HG03103 (cell line): Measurements from ENCODE around the gene TAF5L.

Experiments used
- ATAC-seq: cut with Tn5 transposase; IDR thresholded peaks from one replicate; pipeline ENCODE4 v1.9.1; 2021; ENCODE audit warnings: low read depth; ENCODE audit not compliant: unreplicated experiment

Gene TAF5L

DNA sequence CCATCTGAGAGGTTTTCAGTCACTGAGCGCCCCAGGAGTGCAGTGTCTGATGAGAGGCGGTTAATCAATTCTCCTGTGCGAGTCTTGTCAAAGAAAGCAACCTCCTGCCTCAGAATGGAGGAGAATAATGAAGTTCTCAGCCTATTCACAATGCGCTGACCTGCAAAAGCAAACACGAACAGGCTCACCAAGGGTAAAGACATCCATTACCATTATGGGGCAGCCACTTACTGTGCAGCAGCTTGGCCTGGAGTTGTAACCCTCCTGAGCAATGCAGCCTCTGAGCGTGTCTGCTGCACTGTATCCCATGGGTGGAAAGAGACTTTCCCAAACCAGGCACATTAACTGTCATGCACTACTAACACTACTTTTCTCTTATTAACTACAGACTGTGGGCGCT lies 78.4 kb downstream of the TAF5L start:
- no peak for ATAC-seq

DNA sequence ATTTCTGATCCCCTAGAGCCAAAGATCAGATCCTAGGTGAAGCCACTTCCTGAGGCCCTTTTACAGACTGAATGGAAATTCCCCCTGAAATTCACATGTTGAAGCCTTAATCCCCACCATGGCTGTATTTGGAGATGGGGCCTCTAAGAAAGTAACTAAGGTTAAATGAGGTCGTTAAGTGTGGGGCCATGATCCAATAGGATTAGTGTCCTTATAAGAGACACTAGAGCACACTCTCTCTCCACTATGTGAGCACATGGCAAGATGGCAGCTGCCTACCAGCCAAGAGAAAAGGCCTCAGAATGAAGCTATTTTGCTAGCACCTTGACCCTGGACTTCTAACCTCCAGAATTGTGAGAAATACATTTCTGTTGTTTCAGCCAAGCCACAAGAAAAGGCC lies 81.3 kb downstream of the TAF5L start:
- ATAC-seq = no peak
